Coronary artery (tissue), 2 donors: ENCODE results near the gene C16orf96.

ENCODE experiments used
- DNase-seq: peaks from one replicate; pipeline ENCODE4 v3.0.0-alpha.2; 2017; ENCODE audit warnings: low spot score
- H3K27ac ChIP-seq, 2 donors: fragments of 200-600 bp; sonication (generic); one replicate each; pipeline ENCODE4 v1.5.1; 2016 to 2019
- H3K4me3 ChIP-seq: fragments of 200-600 bp; sonication (generic); 2 replicates; pipeline ENCODE4 v1.5.1; 2016; ENCODE audit warnings: mild to moderate bottlenecking, moderate library complexity
- TF ChIP-seq, protein P1 (sequence below): fragments of 200-600 bp; sonication (generic); IDR thresholded peaks from one replicate; pipeline ENCODE4 v1.5.1; 2019; ENCODE audit warnings: antibody characterized with exemption

Gene C16orf96

DNA sequence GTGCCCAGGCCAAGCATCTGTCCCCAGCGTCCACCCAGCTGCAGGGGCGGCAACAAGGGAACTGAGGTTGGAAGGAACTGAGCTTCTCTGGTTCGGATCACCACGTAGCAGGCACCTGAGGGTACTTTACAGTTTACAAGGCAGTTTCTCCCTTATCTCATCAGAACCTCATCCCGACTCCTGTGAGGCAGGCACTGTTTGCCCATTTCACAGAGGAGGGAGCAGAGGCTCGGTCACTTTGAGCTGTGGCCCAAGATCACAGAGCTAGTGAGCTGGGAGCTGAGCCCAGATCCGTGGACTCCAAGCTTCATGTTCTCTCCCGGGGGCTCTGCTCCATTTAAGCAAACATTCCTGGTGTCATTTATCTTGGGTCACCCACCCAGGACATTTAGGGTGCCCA, 43.4 kb downstream of the C16orf96 start:
- TF ChIP-seq, protein P1, sequence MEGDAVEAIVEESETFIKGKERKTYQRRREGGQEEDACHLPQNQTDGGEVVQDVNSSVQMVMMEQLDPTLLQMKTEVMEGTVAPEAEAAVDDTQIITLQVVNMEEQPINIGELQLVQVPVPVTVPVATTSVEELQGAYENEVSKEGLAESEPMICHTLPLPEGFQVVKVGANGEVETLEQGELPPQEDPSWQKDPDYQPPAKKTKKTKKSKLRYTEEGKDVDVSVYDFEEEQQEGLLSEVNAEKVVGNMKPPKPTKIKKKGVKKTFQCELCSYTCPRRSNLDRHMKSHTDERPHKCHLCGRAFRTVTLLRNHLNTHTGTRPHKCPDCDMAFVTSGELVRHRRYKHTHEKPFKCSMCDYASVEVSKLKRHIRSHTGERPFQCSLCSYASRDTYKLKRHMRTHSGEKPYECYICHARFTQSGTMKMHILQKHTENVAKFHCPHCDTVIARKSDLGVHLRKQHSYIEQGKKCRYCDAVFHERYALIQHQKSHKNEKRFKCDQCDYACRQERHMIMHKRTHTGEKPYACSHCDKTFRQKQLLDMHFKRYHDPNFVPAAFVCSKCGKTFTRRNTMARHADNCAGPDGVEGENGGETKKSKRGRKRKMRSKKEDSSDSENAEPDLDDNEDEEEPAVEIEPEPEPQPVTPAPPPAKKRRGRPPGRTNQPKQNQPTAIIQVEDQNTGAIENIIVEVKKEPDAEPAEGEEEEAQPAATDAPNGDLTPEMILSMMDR = no peak
- Histone ChIP-seq H3K27ac (no peak overlapping the region), H3K4me3 (no peak overlapping the region)
- no peak for DNase-seq

DNA sequence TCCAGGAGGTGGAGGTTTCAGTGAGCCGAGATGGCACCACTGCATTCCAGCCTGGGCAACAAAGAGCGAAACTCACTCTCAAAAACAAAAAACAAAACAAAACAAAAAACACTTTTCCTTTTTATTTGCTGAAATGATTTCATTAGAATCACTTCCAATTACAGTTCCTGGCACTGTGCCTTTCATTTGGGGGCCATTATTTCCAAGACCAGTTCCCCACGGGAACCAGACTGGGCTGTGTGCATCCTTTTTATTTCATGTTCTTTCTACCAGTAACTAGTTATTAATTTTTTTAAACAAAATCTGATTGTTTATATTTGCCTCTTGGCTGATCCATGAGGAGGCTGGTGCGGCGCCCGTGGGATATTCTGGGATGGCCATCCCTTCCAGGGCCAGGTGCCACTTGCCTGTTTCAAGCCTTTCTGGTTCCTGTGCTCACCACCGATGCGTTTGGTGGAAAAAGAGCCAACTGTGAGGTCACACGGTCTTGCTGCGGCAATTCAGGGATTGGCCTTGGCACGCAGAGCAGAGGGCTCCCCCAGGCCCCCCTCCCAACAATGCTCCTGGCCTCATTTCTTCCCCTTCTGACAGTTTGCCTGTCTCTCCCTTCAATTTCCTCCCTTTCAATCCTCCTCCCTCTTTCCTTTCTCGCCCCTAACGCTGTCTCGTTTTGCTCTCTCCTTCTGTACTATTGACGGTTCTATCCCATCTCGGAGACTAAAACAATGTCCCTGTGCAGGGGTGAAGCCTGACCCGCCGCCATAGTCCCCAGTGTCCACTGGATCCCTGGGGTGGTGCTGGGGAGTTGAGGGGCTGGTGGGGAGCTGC, 45.1 kb downstream of the C16orf96 start:
- no peak for DNase-seq
- no peak overlapping the region for H3K27ac ChIP-seq
- peak overlapping the region; percentile 51 for H3K4me3 ChIP-seq
- TF ChIP-seq, protein P1 = no peak

DNA sequence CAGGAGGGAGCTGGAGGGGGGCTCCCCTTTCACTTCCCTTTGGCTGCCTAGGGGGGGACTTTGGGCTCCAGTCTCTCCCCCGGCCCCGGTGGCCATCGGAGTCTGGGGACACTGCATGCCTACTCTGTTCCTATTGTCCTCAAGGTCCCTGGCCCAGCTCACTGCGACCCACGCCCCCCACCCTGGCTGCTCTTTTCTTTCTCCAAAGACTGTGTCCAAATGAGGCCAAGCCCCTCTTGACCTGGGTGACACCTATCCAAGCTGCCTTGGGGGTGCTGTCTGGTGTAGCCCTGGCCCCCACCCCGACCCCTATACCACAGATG, 45.7 kb downstream of the C16orf96 start:
- TF ChIP-seq, protein P1 = no peak
- H3K27ac ChIP-seq = no peak overlapping the region
- no peak overlapping the region for H3K4me3 ChIP-seq
- DNase-seq = no peak

DNA sequence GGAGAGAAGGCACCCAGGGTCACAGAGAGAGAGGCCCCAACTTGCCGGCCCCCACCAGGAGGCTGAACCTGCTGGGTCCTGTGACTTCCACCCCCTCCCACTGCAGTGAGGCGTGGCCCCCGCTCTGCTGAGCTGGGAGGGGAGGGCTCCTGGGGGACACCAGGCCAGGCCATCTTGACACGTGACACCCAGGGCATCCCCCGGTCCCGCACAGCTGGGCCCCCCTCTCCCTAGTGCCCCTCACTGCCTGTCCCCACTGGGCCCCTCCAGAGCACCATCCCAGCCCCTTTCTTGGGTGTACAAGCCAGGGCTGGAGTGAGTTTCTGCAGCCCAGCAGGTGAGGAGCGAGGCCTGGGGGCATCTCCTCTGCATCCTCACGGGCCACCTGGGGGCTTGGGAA, 46.2 kb downstream of the C16orf96 start:
- TF ChIP-seq, protein P1 = no peak
- DNase-seq = no peak
- Histone ChIP-seq H3K4me3 (no peak overlapping the region), H3K27ac (no peak overlapping the region)

DNA sequence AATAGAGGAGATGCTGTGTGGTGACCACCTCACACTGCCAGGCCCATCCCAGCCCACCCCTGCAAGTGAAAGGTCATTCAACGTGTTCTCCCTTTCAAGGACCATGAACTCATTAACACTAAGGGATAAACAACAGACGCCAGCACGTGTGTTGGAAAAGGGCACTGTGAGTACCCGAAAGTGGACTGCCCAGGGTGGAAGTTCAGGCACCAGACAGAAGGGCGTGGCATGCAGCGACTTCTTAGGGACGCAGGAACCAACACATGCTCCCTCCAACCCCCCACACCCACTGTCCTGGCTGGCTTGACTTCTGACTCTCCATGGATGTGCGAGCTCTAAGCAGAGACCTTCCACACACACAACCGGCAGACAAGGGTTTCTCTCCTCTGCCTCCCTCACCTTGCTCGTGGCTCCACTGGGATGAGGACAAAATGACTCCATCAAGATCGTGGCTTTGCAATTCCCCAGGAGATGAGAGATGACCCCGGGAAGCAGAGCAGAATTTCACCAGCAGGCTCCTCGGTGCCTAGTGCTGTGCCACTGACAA, 47.6 kb downstream of the C16orf96 start:
- Histone ChIP-seq H3K4me3 (no peak overlapping the region), H3K27ac (no peak overlapping the region)
- no peak for DNase-seq
- TF ChIP-seq, protein P1 = no peak

DNA sequence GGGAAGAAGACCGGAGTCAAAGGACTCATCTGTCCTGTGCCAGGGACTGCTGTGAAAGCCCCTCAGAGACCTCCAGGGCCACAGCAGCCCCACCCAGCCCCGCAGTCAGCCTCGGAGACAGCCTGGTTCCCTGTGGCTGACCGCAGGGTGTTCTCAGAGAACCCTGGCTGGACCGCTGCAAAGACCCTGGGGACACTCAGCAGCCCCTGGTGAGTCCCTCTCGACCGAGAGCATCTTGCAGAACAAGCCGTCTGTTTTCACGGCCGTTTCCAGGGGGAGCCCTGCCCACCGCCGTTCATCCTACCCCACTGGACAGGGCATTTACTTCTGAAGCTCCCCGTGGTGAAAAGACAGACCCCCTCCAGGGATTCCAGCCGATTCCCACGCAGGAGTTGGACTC, 48.3 kb downstream of the C16orf96 start:
- H3K4me3 ChIP-seq = no peak overlapping the region
- no peak overlapping the region for H3K27ac ChIP-seq
- TF ChIP-seq, protein P1 = no peak
- no peak for DNase-seq

DNA sequence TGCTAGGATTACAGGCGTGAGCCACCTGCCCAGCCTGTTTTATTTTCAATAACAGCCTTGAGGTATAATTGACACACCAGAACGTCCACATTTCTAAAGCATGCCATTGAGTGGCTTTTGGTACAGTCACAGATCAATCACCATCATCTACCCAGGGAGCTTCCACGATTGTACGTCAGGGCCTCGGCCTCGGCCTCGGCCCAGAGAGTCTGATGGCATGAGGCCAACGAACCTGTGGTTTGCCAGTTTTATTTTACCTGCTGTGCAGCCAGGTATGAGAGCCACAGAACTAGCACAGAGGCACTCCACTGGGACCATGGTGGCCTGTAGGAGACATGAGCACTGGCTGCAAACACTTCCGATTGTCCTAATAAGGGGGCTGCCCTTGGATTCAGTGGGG, 50.2 kb downstream of the C16orf96 start:
- no peak overlapping the region for H3K4me3 ChIP-seq
- H3K27ac ChIP-seq = no peak overlapping the region
- TF ChIP-seq, protein P1 = no peak
- DNase-seq = no peak
